ENCODE measurements around the gene RRM2.

DNA sequence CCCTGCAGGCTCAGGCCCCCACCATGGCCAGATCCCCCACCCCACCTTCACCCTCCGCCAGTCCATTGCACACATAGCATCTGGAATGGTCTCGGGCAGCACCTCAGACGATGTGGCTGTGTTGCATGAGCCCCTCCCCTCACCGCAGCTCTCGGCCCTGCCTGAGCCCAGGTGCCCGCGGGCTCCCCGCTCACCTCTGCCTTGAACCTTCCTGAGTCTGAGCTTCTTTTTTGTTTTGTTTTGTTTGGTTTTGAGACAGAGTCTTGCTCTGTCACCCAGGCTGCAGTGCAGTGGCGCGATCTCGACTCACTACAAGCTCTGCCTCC, 20.1 kb downstream of the RRM2 start:
- TF ChIP-seq, protein P1, sequence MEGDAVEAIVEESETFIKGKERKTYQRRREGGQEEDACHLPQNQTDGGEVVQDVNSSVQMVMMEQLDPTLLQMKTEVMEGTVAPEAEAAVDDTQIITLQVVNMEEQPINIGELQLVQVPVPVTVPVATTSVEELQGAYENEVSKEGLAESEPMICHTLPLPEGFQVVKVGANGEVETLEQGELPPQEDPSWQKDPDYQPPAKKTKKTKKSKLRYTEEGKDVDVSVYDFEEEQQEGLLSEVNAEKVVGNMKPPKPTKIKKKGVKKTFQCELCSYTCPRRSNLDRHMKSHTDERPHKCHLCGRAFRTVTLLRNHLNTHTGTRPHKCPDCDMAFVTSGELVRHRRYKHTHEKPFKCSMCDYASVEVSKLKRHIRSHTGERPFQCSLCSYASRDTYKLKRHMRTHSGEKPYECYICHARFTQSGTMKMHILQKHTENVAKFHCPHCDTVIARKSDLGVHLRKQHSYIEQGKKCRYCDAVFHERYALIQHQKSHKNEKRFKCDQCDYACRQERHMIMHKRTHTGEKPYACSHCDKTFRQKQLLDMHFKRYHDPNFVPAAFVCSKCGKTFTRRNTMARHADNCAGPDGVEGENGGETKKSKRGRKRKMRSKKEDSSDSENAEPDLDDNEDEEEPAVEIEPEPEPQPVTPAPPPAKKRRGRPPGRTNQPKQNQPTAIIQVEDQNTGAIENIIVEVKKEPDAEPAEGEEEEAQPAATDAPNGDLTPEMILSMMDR (conservative IDR thresholded peaks at IDR 0.05 in 1 of 2, IDR thresholded peaks at IDR 0.05 in 1 of 2; ENCODE audit: low read depth in 1 of 2, low read length in 2 of 2) = no peak
- no peak for TF ChIP-seq EZH2 (IDR thresholded peaks at IDR 0.05; ENCODE audit: low read length, missing control alignments)
